Activated CD4-positive, alpha-beta T cell treated with anti-CD3 and anti-CD28 coated beads, Interleukin-2, amount 50 U/mL, for 24 hours (primary cell): ENCODE results near the gene SP140L.
A peak's percentile ranks its signal among the peaks of the same experiment; 100 is the strongest.
"Not testable (repeated sequence)": the region's sequence is repeated elsewhere in the genome, so short reads cannot be mapped to it uniquely, and the experiment has no call there.

Source experiments
- DNase-seq, 2 donors: peaks; one replicate each; pipeline ENCODE4 v3.0.0-alpha.2; 2020; ENCODE audit warnings: low read depth in 1 of 2, low spot score in 1 of 2

The SP140L gene

DNA sequence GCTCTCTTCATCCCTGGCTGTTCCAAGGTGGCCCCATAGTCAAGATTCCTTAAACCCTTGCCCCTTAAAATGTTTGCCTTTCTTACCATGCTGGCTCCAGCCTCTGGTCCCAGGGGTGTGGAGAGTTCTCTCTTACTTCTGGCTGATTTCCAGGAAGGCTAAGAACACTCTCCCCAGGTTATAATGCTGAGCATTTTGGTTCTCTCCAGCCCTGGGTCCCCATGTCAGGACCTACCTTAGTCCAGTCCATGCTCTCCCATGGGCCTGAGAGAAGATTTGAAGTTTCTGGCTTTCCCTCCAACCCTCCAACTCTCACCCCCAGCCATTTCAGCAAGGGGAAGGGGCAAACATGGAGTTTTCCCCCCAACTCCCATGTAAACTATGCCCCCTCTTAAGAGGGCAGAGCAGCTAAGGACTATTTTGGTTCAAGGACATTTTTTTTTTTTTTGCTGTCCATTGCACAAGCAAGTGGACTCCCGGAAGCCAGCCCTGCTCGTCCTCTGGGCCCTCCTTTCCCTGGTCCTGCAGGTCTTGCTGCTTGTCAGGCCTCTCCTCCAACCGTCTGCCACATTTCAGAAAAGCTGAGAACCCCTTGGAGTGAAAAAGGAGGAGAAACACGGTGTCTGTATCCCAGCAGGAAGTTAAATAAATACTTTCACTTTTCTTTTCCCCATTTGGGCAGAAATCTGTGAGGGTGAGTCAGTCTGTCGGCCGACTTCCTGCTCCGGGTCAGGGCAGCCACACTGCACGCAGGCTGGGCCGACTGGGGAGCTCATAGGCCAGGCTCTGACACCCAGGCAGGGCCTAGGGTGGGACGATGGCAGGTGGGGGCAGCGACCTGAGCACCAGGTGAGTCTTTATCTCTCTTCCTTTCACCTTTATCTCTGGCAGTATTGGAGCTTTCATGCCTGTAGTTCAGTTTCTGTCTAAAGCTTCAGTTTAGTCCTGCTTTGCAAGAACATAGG lies at the start of gene SP140L:
Gene SP140L, plus strand, starts transcription at position 741 of the 965 bp plus-strand sequence. Its CDS starts 77 bp downstream, at position 818.
- peak; percentile 39 to 73 for DNase-seq

GRCh38 chr2:230282936-230283335 lies 44.1 kb upstream of the SP140L start:
- no peak for DNase-seq

DNA sequence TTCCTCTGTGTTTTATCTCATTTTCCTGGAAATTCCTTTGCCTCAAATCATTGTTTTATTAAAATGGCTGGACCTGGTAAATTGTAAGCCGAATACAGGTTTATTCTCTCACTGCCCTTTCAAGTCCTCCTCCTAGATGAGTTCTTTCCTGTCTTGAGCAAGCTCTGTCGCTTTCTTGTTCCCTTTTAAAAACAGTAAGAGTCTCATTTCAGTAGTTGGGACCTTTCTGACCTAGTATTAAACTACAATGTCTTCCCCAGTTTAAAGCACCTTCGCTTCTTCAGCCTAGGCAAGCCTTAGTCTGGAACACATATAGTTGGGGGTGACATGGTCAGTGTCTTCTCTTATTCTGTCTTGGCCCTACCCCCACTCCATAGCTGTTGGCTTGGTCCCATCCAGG lies 40.9 kb upstream of the SP140L start:
- no peak for DNase-seq

DNA sequence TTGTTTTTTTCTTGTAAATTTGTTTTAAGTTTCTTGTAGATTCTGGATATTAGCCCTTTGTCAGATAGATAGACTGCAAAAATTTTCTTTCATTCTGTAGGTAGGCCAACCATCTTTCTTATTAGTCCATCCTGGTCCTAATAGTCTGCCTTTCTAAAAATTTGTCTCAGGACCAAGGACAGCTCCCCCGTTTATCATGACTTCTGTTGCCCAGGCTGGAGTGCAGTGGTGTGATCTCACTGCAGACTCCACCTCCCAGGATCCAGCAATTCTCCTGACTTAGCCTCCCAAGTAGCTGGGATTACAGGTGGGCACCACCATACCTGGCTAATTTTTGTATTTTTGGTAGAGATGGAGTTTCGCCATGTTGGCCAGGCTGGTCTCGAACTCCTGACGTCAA lies 37.7 kb upstream of the SP140L start:
- not testable (repeated sequence) for DNase-seq

GRCh38 chr2:230295192-230295591 lies 31.8 kb upstream of the SP140L start:
- no peak for DNase-seq

DNA sequence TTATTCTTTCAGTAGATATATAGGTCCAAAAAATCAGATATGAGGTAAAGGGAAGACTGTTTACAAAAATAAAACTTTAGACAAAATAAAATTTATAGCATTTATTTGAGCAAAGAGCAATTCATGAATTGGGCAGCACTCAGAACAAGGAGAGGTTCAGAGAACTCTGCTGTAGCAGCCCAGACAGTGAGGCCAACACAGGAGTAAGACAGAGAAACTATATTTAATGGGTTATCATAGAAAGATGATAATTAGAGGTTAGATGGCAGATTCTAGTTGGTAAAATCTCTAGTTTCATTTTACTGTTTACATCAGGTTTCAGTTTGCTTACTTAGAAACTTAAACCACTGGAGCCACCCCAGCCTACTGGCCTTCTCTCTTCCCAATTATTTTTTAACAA lies 30.1 kb upstream of the SP140L start:
- DNase-seq: no peak

GRCh38 chr2:230299618-230300017 lies 27.4 kb upstream of the SP140L start:
- no peak for DNase-seq

GRCh38 chr2:230305416-230306275 lies 21.3 kb upstream of the SP140L start:
- DNase-seq: no peak

GRCh38 chr2:230306474-230306873 lies 20.5 kb upstream of the SP140L start:
- no peak for DNase-seq

- DNase-seq: no peak
These were observed 19.5 kb upstream of the SP140L start for GRCh38 chr2:230307485-230307884.

DNA sequence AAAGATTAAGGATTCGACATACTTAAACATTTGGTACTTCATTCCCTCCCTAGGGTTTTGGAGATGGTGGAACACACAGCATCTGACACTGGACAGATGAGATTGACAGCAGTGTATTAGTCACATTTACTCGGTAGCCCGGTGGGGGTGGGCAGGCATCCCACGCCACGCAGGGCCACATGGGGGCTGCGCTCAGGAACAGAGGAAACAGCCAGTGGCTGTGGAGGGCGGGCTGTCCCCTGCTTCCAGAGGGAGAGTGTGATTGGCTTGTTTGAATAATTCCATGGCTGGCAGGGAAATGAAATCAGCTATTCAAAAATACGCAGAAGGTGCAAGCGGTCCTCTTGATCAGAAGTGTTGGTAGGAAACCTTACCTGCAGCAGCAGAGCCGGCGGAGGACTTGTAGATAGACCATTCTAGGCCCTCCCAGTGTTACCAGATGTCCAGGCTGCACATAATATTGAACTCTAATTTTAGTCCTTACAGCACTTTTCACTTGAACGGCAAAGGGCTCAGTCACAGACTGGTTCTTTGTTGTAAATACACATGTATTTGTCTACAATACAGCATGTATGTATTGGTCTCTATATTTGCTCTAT lies 18.5 kb upstream of the SP140L start:
- DNase-seq: no peak

GRCh38 chr2:230310792-230311191 lies 16.2 kb upstream of the SP140L start:
- DNase-seq: not testable (repeated sequence)

DNA sequence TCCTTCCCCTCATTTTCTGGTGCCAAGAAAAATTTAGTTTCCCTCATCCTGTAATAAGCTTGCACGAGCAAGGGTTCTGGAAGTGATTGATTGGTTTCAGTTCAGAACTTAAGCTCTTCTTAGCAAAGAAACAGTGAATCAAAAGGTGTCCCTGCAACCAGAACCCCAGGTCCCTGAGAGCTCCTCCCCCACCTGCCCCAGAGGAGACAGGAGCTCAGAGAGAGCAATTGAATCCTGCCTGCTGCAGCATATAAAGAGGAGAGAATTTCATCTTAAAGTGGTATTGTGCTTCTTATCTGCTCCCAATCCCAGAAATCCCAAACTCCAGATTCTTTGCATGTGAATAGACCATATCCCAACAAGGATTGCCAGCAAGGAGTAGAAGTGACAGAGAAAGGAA lies 15.4 kb upstream of the SP140L start:
- DNase-seq: not testable (repeated sequence)

DNA sequence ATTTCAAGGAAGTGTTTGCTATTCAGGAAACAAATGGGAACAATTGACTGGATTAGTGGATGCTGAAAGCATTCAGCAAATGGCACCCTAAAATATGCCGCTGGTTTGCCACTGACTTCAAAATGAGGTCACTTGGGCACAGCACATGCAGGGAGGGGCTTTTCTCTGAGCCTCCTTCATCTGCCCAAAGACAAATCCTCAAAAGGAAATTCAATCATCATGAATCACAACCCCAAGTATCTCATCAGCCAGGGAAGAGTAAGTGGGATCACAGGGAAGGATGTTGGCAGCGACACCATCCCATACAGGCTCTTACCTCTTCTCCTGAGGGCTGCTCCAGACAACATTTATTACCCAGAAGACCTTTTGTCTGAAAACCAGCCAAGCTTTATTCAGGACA lies 14.4 kb upstream of the SP140L start:
- DNase-seq: no peak

DNA sequence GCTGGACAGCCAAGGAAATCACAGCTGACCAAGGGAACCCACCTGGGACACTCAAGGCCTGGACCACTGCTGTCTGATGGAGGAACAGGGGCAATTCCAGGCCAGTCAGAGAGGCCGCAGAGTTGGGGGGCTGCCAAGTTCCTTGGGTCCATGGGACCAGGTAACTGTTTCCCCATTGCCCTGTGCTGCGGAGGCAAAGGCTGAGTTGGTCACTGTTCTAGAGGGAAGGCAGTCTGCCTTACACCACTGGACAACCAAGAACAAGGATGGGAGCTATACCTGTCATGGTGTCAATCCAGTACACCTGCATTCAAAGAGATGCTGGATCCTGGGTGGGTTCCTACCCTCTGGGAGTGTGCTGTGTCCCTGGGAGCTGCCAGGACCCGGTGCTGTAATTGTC lies 9.6 kb upstream of the SP140L start:
- no peak for DNase-seq

DNA sequence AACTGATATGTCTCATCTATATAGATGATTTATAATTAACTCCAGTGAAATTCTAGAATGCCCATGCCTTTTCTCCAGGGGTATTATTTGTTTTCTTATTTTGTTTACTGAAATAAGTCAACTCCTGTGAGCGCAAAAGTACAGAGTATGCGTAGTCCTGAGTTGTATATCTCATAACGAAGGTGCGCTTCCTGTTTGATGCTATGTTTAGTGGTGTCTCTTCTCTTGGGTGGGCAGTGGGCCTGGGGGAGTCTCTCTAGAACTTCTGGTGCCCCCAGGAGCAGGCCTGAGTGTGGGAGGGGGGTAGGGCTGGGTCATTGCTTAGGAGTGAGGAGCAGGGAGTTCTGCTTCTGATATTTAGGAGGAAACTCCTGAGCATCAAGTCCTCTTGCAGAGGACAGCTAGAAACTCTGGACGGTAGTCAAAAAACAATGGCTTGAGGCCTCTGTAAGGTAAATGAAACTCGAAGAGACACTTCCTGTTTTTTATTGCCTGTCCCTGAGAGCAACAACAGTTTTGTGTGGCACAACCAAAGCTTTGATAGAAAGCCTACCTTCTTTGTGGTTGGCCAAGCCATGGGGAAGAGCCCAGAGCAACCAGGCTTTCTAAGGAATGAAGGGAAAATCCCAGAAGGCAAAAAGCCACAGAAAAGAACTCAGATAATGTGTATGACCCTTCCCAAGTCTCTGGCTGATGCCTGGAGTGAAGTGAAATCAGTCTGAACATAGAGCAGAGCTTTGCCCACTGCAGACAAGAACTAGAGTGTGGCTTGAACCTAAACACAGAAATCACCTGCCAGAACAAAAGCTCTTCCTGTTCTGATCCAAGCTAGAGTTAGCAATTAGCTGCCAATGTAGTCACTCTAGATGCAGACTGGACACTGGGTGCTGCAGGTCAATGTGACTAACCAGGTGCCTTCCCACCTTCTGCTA lies 8.5 kb upstream of the SP140L start:
- no peak for DNase-seq

DNA sequence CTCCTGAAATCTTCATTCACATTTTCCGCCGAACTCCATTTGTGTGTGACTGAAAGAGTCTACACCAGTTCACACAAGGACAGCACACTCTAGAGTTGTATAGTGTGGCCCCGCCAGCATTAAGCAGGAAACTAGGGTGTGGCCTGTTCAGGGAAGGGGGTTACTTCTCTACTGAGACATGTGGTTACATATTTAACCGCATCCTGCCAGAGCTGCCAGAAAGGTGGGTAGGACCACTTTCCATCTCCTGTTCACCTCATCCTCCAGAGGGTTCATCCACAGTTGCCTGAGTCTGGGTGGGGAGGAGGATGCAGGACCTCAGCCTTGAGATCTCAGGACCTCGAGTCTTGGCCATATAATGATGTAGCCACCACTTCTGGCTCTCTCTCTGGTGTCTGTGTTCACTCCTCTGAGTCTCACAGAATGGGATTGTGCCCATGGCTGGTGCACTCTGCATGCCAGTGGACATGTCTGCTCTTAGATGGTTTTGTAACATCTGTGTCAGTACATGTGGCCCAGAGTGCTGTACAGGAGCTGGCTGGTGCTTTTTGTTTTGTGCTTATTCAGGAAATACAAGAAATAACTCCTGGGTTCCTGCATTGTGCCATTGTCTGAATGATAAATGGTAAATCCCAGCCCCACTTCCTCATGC lies 7.7 kb upstream of the SP140L start:
- DNase-seq: peak in 1 of 2 donors; percentile 65

DNA sequence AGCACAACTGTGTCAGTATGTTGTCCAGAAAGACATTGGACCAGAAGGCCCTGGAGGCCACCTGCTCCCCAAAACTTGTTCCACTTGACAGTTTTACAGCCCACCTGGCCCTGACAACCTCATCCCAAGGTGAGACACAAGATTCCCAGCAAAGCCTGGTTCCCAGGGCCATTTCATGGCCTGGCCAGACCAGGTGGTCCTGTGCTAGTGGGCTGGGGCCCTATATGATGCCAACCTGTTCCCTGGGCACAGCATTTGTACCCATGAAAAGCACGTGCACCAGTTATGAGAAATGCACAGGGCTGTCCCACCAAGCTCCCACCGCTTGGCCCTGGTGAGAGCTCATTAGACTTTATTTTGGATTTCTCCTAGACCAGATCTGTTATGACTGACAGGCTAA lies 6.0 kb upstream of the SP140L start:
- DNase-seq: no peak

- DNase-seq: no peak
These were observed 4.2 kb upstream of the SP140L start for GRCh38 chr2:230322561-230323384.
